ENCODE measurements around the gene CXCR5.
"Not testable (repeated sequence)": the region's sequence is repeated elsewhere in the genome, so short reads cannot be mapped to it uniquely, and the experiment has no call there.

The CXCR5 gene

DNA sequence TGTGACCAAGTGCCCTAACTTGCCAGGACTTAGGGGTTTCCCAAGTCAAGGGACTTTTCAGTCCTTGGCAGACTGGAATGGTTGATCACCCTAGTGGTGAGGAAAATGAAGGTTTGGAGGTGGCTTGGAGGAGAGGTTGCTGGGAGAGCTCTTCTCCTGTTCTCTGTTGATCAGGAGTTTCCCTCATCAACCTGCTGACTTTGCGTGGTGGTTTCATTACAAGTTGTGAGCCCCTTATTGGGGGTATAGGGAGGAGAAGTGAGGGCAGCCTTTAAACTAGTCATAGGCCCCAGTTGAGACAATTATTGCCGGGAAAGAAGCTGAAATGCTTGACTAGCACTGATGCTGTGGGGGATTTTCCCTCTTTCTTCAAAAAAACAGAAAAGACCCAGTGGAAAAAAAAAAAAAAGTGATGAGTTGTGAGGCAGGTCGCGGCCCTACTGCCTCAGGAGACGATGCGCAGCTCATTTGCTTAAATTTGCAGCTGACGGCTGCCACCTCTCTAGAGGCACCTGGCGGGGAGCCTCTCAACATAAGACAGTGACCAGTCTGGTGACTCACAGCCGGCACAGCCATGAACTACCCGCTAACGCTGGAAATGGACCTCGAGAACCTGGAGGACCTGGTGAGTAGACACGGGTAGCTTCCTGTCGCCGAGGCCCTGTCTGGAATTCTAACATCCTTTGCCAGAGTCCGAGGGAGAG lies at the start of gene CXCR5:
Gene CXCR5, plus strand, starts transcription at position 525 of the 704 bp plus-strand sequence. Its CDS starts 50 bp downstream, at position 575.
- DNase-seq, result no peak

DNA sequence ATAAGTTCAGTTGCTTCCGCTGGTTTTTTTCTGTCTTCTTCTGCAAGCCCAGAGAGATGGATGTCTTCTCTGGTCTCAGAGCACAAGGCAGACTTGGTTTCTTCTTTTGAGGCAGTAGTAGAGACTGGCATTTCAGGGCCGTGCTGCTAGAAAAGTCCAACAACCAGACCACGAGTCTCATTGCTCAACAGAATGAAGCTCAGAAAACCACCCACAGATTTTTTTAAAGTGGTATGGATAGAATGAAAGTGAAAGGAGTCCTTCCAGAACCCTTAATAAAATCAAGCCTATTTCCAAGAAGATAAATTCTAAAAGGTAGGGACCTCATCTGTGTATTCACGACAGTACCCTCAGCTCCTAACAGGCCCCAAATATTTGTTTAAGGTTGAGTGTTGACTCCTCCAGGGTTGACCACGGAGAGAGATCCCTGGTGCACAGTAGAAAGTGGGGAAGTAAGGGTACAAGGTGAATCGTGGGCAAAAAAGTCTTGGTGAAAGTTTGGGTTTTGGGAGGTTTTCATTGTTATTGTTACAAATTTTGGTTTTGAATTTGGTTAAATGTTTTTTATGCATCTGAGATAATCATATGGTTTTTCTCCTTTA lies 49.2 kb upstream of the CXCR5 start:
- DNase-seq, result no peak

- DNase-seq, result no peak
Measured at GRCh38 chr11:118837868-118838267, 45.8 kb upstream of the CXCR5 start.

- DNase-seq, result no peak
Measured at GRCh38 chr11:118838905-118839553, 44.7 kb upstream of the CXCR5 start.

GRCh38 chr11:118841469-118842242 lies 42.0 kb upstream of the CXCR5 start:
- DNase-seq, result no peak

GRCh38 chr11:118842369-118842768 lies 41.3 kb upstream of the CXCR5 start:
- no peak for DNase-seq

DNA sequence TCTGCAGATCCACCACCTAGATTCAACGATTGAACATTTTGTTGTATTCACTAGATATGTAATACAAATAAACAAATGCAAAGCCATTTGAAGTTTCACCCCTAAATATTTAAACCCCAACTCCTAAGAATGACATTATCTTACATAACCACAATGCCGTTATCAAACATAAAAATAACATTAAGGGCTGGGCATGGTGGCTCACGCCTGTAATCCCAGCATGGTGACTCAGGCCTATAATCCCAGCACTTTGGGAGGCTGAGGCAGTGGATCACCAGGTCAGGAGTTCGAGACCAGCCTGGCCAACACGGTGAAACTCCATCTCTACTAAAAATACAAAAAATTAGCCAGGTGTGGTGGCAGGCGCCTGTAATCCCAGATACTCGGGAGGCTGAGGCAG lies 40.8 kb upstream of the CXCR5 start:
- not testable (repeated sequence) for DNase-seq

DNA sequence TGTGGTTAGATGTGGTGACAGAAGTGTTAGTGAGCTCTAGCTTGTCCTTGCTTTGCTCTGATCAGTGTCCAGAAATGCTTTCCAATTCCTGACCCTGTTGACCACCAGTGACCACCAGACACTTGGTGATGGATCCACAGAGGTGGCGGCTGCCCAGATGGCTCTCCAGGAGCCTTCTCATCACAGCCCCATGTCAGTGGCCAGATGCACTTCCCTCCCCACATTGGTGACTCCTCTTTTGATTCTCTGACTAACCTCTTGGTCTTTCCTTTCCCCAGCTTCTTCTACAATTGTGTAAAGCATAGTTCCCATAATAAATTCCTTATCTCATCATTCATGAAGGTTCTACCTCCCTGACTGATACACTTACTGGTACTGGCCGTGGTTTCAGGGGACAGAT lies 40.1 kb upstream of the CXCR5 start:
- no peak for DNase-seq

DNA sequence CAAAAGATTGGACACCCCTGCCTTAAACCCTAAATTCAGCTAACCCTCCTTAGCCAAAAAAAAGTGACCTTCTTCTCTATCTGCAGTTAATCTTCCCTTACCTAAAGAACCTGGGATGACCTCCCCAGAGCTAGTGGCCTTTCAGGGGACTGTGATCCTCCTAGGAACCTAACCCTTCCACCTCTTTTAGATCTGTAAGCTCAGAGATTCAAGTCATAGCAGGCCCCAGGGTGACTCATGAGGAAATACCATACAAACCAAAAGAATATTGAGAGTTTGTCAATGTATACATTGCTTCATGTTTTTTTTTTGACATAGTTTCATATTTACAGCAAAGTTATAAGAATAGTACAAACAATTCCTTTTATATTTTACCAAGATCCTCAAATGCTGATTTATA lies 38.3 kb upstream of the CXCR5 start:
- no peak for DNase-seq

DNA sequence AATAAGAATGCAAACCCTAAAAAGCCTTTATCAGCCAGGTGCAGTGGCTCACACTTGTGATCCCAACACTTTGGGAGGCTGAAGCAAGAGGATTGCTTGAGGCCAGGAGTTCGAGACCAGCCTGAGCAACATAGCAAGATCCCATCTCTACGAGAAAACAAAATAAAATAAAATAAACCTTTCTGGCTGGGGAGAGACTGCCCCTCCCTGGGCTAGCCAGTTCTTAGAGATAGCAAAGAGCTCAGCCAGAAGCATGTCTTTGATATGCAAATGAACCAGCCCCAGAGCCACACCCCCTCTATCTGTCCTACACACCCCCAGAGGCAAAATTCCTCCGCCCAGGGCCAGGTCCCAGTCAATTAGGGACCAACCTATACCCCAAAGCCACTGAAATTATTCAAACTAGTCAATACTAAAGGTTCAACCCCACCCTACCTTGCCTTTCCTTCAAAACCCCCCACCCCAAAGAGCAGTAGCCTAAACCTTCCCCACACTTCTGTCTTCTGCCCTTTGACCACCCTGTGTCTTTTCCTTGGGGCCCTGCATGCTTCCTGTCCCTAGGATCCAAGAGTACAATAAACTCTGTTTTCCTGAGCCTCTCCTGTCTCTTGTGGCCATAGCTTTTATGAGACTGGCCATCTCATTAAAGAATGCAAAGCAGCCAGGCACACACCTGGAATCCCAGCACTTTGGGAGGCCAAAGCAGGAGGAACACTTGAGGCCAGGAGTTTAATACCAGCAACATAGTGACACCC lies 37.3 kb upstream of the CXCR5 start:
- DNase-seq, result no peak

GRCh38 chr11:118849825-118850224 lies 33.9 kb upstream of the CXCR5 start:
- no peak for DNase-seq

GRCh38 chr11:118851970-118852369 lies 31.7 kb upstream of the CXCR5 start:
- DNase-seq, result no peak

DNA sequence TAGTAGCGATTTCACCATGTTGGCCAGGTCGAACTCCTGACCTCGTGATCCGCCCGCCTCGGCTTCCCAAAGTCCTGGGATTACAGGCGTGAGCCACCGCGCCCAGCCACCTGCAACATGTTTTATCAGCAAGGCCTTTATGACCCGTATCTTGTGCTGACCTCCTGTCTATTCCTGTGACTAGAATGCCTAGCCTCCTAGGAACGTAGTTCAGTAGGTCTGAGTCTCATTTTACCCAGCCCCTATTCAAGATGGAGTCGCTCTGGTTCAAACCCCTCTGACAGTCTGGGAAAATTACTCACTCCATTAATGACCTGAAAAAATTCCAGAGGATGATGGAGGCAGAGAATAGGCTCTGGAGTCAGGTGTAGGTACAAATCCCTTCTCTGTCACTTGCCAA lies 30.0 kb upstream of the CXCR5 start:
- no peak for DNase-seq

- no peak for DNase-seq
Measured at GRCh38 chr11:118856314-118856713, 27.4 kb upstream of the CXCR5 start.

DNA sequence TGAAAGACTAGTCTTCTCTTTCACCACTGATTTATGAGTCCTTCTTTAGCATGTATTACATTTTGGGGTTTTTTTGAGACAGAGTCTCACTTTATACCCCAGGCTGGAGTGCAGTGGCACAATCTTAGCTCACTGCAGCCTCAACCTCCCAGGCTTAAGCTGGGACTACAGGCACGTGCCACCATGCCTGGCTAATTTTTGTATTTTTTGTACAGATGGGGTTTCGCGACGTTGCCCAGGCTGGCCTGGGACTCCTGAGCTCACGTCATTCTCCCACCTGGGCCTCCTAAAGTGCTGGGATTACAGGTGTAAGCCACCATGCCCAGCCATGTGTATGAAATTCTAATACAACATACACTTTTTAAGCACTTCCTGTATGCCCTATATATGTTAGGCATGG lies 26.3 kb upstream of the CXCR5 start:
- DNase-seq, result no peak

- no peak for DNase-seq
Measured at GRCh38 chr11:118859973-118860372, 23.7 kb upstream of the CXCR5 start.

GRCh38 chr11:118868659-118869058 lies 15.0 kb upstream of the CXCR5 start:
- no peak for DNase-seq

DNA sequence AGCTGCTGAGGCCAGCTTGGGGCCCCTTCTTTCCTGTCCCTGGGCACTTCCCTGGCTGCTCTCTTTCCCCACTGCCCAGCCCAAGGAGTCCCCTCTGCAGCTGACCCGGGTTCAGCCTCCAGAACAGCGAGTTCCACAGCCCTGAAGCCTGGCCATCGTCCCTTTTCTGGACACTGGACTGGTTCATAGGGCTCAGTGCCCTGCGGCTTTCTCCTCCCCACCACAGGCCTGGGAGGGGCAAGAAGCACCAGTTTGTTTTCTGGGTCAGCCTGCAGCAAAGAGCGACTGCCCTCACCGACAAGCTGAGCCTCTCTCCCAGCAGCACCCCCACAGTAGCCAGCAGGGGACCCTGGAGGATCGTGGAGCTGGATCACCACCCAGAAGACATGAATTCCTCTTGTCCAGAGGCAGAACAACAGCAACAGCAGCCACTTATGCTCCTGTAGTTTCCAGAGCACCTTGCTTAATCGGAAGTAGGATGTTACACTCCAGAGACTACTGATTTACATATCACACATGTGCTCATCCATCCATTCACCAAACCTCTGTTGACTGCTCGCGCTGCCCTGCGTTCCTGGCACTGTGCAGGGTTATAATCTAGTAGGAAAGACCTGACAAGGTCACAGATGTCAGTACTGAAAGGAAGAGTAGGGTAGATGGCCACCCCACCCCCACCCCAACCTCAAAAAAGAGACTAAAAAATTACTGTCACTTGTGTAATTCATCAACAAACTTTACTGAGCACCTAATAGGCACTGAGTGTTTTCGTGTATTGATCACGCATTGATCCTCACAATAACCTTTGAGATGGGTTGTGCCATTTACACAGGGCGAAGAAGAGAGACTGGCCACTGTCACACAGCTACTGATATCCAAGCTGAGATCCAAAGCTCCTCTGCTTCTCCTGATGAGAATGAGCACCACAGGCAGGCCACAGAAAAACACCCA lies 13.0 kb upstream of the CXCR5 start:
- DNase-seq, result no peak

GRCh38 chr11:118872403-118872821 lies 11.3 kb upstream of the CXCR5 start:
- DNase-seq, result no peak

- no peak for DNase-seq
Measured at GRCh38 chr11:118873804-118874203, 9.9 kb upstream of the CXCR5 start.

DNA sequence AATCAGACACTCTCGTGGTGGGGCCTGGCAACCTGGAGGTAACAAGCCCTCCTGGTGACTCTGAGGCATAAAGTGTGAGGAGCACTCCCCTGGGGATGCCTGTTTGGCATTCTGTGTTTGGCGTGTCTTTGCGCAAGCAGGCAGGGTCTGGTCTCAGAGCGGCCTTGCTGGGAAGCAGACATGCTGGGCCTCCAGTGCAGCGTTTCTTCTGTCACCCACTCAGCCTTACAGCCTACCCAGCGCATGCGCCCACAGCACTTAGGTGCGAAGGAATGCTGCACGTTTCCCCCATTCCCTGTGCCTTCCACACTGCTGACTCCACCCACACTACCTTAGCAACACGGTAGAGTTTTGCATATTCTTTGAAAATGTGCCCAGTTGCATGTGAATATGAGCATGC lies 7.4 kb upstream of the CXCR5 start:
- no peak for DNase-seq
